K562 (cell line): ENCODE data around the gene CABP7. TPM values are rescaled to one million over a fixed set of nuclear protein-coding genes. Genes with fewer than 3 reads are reported as not detected.

Experiments used
- FOSL1 ChIP-seq: fragments of 200-800 bp; sonication (Bioruptor generic); conservative IDR thresholded peaks from 2 replicates; pipeline ENCODE4 v1.6.1; 2016; ENCODE audit warnings: missing genetic modification characterization, missing compliant biosample characterization
- GABPB1 ChIP-seq: sonication (generic); formaldehyde crosslinking; IDR thresholded peaks from 2 replicates; pipeline ENCODE4 v1.8.0; 2022; ENCODE audit warnings: mild to moderate bottlenecking, missing genetic modification reagents
- polyA plus RNA-seq, 8 experiments: library from polyadenylated mRNA; depleted of rRNA in 4 of 8; stranded (reverse) in 5 of 8; unstranded in 3 of 8; fragments of >200 nt; fragmentation: Nextera tagmentation in 2 of 8; fragmentation: Illumina TruSeq in 1 of 8; extraction: Ambion mirVana in 2 of 8; extraction: Trizol in 1 of 8; gene quantifications; 2 replicates each; pipeline versions ENCODE4 v1.2.1 to v1.2.3, GENCODE V29; 2011 to 2014; ENCODE audit warnings: inconsistent platforms in 1 of 8, missing spikeins in 1 of 8
- total RNA-seq, 7 experiments: library from RNA; depleted of rRNA in 6 of 7; stranded (reverse); fragments of >200 nt in 6 of 7; fragmentation: Illumina TruSeq in 2 of 7; extraction: Trizol in 2 of 7; gene quantifications; 2 replicates each; pipeline versions ENCODE4 v1.2.1 to v1.2.3, GENCODE V29; 2011 to 2021; ENCODE audit warnings: low replicate concordance in 1 of 7
- TF ChIP-seq, protein P1 (sequence below): fragments of 250-450 bp; sonication (Bioruptor Pico); IDR thresholded peaks from 2 replicates; pipeline ENCODE4 v1.4.0; 2020
- TF ChIP-seq, protein P2 (sequence below): sonication (generic); formaldehyde crosslinking; IDR thresholded peaks from 2 replicates; pipeline ENCODE4 v1.4.0; 2020; ENCODE audit warnings: mild to moderate bottlenecking, missing genetic modification reagents

CABP7 gene
- total and polyA plus RNA-seq, 9 of the 15 experiments (the other 6 are each of a cell fraction or from before 2014, with no cell fraction given), result not detected

DNA sequence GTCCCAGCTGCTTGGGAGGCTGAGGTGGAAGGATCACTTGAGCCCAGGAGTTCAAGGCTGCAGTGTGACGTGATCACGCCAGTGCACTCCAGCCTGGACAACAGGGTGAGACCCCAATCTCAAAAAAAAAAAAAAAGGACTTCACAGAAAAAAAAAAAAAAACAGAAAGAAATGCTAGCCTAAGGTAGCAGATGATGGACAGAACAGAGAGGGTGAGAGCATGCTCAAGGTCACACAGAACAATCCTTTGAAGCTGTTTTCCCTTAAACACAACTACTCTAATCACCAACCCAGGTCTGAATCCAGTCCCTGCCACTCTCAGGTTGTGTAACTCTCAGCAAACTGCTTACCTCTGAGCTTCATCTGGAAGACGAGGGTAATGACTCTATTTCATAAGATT is 37.3 kb downstream of the CABP7 start (continued):
- TF ChIP-seq, protein P1, sequence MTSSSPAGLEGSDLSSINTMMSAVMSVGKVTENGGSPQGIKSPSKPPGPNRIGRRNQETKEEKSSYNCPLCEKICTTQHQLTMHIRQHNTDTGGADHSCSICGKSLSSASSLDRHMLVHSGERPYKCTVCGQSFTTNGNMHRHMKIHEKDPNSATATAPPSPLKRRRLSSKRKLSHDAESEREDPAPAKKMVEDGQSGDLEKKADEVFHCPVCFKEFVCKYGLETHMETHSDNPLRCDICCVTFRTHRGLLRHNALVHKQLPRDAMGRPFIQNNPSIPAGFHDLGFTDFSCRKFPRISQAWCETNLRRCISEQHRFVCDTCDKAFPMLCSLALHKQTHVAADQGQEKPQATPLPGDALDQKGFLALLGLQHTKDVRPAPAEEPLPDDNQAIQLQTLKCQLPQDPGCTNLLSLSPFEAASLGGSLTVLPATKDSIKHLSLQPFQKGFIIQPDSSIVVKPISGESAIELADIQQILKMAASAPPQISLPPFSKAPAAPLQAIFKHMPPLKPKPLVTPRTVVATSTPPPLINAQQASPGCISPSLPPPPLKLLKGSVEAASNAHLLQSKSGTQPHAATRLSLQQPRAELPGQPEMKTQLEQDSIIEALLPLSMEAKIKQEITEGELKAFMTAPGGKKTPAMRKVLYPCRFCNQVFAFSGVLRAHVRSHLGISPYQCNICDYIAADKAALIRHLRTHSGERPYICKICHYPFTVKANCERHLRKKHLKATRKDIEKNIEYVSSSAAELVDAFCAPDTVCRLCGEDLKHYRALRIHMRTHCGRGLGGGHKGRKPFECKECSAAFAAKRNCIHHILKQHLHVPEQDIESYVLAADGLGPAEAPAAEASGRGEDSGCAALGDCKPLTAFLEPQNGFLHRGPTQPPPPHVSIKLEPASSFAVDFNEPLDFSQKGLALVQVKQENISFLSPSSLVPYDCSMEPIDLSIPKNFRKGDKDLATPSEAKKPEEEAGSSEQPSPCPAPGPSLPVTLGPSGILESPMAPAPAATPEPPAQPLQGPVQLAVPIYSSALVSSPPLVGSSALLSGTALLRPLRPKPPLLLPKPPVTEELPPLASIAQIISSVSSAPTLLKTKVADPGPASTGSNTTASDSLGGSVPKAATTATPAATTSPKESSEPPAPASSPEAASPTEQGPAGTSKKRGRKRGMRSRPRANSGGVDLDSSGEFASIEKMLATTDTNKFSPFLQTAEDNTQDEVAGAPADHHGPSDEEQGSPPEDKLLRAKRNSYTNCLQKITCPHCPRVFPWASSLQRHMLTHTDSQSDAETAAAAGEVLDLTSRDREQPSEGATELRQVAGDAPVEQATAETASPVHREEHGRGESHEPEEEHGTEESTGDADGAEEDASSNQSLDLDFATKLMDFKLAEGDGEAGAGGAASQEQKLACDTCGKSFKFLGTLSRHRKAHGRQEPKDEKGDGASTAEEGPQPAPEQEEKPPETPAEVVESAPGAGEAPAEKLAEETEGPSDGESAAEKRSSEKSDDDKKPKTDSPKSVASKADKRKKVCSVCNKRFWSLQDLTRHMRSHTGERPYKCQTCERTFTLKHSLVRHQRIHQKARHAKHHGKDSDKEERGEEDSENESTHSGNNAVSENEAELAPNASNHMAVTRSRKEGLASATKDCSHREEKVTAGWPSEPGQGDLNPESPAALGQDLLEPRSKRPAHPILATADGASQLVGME (CRISPR knock-in tag), result no peak
- TF ChIP-seq, protein P2, sequence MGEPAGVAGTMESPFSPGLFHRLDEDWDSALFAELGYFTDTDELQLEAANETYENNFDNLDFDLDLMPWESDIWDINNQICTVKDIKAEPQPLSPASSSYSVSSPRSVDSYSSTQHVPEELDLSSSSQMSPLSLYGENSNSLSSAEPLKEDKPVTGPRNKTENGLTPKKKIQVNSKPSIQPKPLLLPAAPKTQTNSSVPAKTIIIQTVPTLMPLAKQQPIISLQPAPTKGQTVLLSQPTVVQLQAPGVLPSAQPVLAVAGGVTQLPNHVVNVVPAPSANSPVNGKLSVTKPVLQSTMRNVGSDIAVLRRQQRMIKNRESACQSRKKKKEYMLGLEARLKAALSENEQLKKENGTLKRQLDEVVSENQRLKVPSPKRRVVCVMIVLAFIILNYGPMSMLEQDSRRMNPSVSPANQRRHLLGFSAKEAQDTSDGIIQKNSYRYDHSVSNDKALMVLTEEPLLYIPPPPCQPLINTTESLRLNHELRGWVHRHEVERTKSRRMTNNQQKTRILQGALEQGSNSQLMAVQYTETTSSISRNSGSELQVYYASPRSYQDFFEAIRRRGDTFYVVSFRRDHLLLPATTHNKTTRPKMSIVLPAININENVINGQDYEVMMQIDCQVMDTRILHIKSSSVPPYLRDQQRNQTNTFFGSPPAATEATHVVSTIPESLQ, result no peak
- TF ChIP-seq GABPB1 (no peak), FOSL1 (no peak)
